ENCODE data around the gene UNC93A.

Gene UNC93A

GRCh38 chr6:167302796-167303195, 11.7 kb downstream of the UNC93A start:
- no peak overlapping the region for H3K27ac ChIP-seq
- H3K9me3 ChIP-seq = no peaks in the 10 kb centered on the region
- H3K27me3 ChIP-seq = no peaks in the 10 kb centered on the region
- no peaks in the 10 kb centered on the region for H3K36me3 ChIP-seq
- no peak for TF ChIP-seq CTCF (IDR thresholded peaks at IDR 0.05)
- H3K4me1 ChIP-seq (ENCODE audit: control insufficient read depth in 1 of 2, insufficient read depth in 1 of 2, low read depth in 1 of 2, low read length in 1 of 2) = no peaks in the 10 kb centered on the region
- H3K4me3 ChIP-seq (ENCODE audit: low read depth in 1 of 2, low read length in 1 of 2) = no peak overlapping the region

- Histone ChIP-seq H3K36me3 (no peaks in the 10 kb centered on the region), H3K9me3 (no peaks in the 10 kb centered on the region), H3K4me3 (ENCODE audit: low read depth in 1 of 2, low read length in 1 of 2) (no peak overlapping the region)
Observed at GRCh38 chr6:167303675-167304625, 12.8 kb downstream of the UNC93A start.

GRCh38 chr6:167304912-167305311, 13.8 kb downstream of the UNC93A start:
- Histone ChIP-seq H3K4me1 (ENCODE audit: control insufficient read depth in 1 of 2, insufficient read depth in 1 of 2, low read depth in 1 of 2, low read length in 1 of 2) (no peaks in the 10 kb centered on the region), H3K9me3 (no peaks in the 10 kb centered on the region), H3K4me3 (ENCODE audit: low read depth in 1 of 2, low read length in 1 of 2) (no peak overlapping the region), H3K27me3 (no peaks in the 10 kb centered on the region), H3K36me3 (no peaks in the 10 kb centered on the region), H3K27ac (no peak overlapping the region)
- no peak for TF ChIP-seq CTCF (IDR thresholded peaks at IDR 0.05)

More at GRCh38 chr6:167303675-167304625, 12.8 kb downstream of the UNC93A start:
- TF ChIP-seq CTCF (IDR thresholded peaks at IDR 0.05) = no peak
- H3K27me3 ChIP-seq = no peaks in the 10 kb centered on the region
- no peaks in the 10 kb centered on the region for H3K4me1 ChIP-seq (ENCODE audit: control insufficient read depth in 1 of 2, insufficient read depth in 1 of 2, low read depth in 1 of 2, low read length in 1 of 2)
- no peak overlapping the region for H3K27ac ChIP-seq

- TF ChIP-seq CTCF (IDR thresholded peaks at IDR 0.05) = no peak
- H3K27ac ChIP-seq = no peak overlapping the region
- no peak overlapping the region for H3K4me3 ChIP-seq (ENCODE audit: low read depth in 1 of 2, low read length in 1 of 2)
- no peaks in the 10 kb centered on the region for H3K27me3 ChIP-seq
- H3K36me3 ChIP-seq = no peaks in the 10 kb centered on the region
- no peaks in the 10 kb centered on the region for H3K4me1 ChIP-seq (ENCODE audit: control insufficient read depth in 1 of 2, insufficient read depth in 1 of 2, low read depth in 1 of 2, low read length in 1 of 2)
- no peaks in the 10 kb centered on the region for H3K9me3 ChIP-seq
Observed at GRCh38 chr6:167305796-167306195, 14.7 kb downstream of the UNC93A start.

GRCh38 chr6:167306401-167306998, 15.4 kb downstream of the UNC93A start:
- Histone ChIP-seq H3K9me3 (no peaks in the 10 kb centered on the region), H3K36me3 (no peaks in the 10 kb centered on the region), H3K4me3 (ENCODE audit: low read depth in 1 of 2, low read length in 1 of 2) (no peak overlapping the region), H3K4me1 (ENCODE audit: control insufficient read depth in 1 of 2, insufficient read depth in 1 of 2, low read depth in 1 of 2, low read length in 1 of 2) (no peaks in the 10 kb centered on the region), H3K27me3 (no peaks in the 10 kb centered on the region), H3K27ac (no peak overlapping the region)
- TF ChIP-seq CTCF (IDR thresholded peaks at IDR 0.05) = no peak
